ENCODE results near the gene SEC16A. TPM values are rescaled to one million over a fixed set of nuclear protein-coding genes. Genes with fewer than 3 reads are reported as not detected.

SEC16A gene
- total RNA-seq, 4 donors from 2014 or later: 45.6 to 64.8 (median 56.5) TPM

DNA sequence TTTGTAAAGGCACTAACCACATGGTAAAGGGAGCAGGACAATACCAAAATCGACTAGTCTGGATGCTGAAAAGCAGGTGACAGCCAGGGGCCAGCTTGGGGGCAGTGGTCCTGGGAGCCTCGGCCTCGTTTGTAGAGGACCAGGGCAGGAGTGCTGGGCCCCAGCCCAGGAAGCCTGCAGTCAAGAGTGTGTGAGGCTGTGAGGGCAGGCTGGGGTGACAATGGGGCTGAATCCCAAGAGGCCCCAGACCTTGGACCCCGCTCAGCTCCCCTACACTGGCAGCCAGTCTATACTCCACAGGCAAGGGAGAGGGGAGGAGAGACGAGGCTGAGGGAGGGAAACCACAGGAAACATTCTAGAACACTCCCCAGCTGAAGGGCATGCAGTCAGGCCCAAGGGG lies 40.6 kb downstream of the SEC16A start:
- TF ChIP-seq, protein P1, sequence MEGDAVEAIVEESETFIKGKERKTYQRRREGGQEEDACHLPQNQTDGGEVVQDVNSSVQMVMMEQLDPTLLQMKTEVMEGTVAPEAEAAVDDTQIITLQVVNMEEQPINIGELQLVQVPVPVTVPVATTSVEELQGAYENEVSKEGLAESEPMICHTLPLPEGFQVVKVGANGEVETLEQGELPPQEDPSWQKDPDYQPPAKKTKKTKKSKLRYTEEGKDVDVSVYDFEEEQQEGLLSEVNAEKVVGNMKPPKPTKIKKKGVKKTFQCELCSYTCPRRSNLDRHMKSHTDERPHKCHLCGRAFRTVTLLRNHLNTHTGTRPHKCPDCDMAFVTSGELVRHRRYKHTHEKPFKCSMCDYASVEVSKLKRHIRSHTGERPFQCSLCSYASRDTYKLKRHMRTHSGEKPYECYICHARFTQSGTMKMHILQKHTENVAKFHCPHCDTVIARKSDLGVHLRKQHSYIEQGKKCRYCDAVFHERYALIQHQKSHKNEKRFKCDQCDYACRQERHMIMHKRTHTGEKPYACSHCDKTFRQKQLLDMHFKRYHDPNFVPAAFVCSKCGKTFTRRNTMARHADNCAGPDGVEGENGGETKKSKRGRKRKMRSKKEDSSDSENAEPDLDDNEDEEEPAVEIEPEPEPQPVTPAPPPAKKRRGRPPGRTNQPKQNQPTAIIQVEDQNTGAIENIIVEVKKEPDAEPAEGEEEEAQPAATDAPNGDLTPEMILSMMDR (IDR thresholded peaks at IDR 0.05): no peak
- ATAC-seq (ENCODE audit: low FRiP score): no peak
- DNase-seq (ENCODE audit: low spot score): no peak

DNA sequence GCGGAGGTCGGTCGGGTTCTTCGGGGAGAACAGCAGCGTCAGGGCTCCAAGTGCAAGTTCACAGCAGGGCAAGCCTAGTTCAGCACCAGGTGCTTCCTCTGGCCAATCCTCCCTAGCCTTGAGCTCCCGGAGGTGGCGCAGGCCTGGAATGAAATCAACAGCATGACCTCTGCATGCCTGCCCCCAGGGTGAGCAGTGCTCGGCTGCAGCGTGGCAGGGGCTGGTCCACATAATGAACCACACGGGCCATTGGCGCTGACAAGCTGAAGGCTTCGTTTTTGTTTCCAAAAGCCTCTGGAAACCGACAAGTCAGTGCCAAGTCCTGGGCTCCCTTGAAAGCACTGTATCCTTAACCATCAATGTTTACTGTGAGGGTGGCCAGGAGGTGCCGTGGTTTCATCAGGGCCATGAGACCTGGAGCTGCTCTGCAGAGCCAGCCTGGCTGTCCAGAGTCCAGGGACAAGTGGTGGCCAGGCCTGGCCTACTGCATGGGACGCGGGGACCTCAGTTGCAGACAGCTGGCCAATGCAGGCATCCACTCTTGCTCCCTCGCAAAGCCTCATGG lies 41.1 kb downstream of the SEC16A start:
- ATAC-seq (ENCODE audit: low FRiP score): no peak
- TF ChIP-seq, protein P1 (IDR thresholded peaks at IDR 0.05): no peak

DNA sequence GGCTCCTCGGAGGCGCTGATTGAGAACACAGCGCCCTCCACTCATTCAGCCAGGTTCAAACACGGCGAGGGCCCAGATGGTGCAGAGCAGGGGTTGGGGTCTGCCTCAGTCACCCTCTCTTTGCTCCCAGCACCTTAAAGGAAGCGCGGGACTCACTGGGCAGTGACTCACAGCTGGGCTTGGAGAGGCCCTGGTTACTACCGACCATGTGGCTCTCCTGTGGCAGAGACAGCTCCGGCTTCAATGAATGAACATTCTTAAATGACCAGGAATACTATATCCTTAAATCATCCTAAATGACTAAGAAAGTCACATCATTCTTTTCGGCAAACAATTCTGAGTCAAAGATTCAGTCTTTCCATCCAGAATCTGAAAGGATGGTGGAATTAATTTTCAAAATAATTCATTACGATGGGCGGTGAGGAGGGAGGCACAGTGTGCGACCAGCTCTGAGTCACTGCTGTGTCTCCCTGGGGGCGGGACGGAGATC lies 41.6 kb downstream of the SEC16A start:
- TF ChIP-seq, protein P1 (IDR thresholded peaks at IDR 0.05): no peak
- DNase-seq (ENCODE audit: low spot score): no peak
- ATAC-seq (ENCODE audit: low FRiP score): no peak

More for the DNA sequence above, 41.1 kb downstream of the SEC16A start:
- DNase-seq (ENCODE audit: low spot score): no peak

GRCh38 chr9:136439481-136440408 lies 43.1 kb downstream of the SEC16A start, which contains the start of gene INPP5E:
Gene INPP5E (minus strand): TSS chr9:136439845. CDS start chr9:136439419, 426 bp downstream.
- peak; percentile 43 for DNase-seq (ENCODE audit: low spot score)
- peak; percentile 88 for ATAC-seq (ENCODE audit: low FRiP score)

GRCh38 chr9:136438548-136439480 lies 44.0 kb downstream of the SEC16A start:
- DNase-seq (ENCODE audit: low spot score) (no peak), ATAC-seq (ENCODE audit: low FRiP score) (peak; percentile 26)
- TF ChIP-seq, protein P1 (IDR thresholded peaks at IDR 0.05): no peak

More at GRCh38 chr9:136439481-136440408, 43.1 kb downstream of the SEC16A start, which contains the start of gene INPP5E:
- TF ChIP-seq, protein P1 (IDR thresholded peaks at IDR 0.05): no peak

GRCh38 chr9:136437839-136438547 lies 44.8 kb downstream of the SEC16A start:
- no peak for DNase-seq (ENCODE audit: low spot score)
- no peak for ATAC-seq (ENCODE audit: low FRiP score)

More at GRCh38 chr9:136437839-136438547, 44.8 kb downstream of the SEC16A start:
- TF ChIP-seq, protein P1 (IDR thresholded peaks at IDR 0.05): no peak

All from omental fat pad (tissue), 4 donors.